Activated B cell treated with CpG ODN at 0.5 μM for 24 hours (primary cell): ENCODE data around the gene USH2A. TPM values are rescaled to one million over a fixed set of nuclear protein-coding genes. Genes with fewer than 3 reads are reported as not detected.

Experiments used
- ATAC-seq: fragments of 200-7000 bp; cut with Tn5 transposase; one replicate; pipeline ENCODE4 v1.10.0; 2021; ENCODE audit warnings: low read depth, mild to moderate bottlenecking, moderate library complexity
- CTCF ChIA-PET: fragments of 350-600 bp; sonication (Branson Sonifier 250); formaldehyde crosslinking; loops from one replicate; lab custom pipeline; 2021; ENCODE audit warnings: antibody characterized with exemption; lab: Charles Lee
- POLR2A ChIA-PET: fragments of 350-600 bp; sonication (Branson Sonifier 250); formaldehyde crosslinking; loops from one replicate; lab custom pipeline; 2021; ENCODE audit warnings: antibody characterized with exemption; lab: Charles Lee
- DNase-seq: peaks from one replicate; pipeline ENCODE4 v3.0.0; 2022
- H3K27ac Mint-ChIP-seq: one replicate; pipeline ENCODE4 v1.8.0; 2020; ENCODE audit warnings: mixed read lengths
- H3K27me3 Mint-ChIP-seq: one replicate; pipeline ENCODE4 v1.8.0; 2021; ENCODE audit warnings: mixed read lengths
- H3K36me3 Mint-ChIP-seq: one replicate; pipeline ENCODE4 v1.8.0; 2021; ENCODE audit warnings: low read depth, mixed read lengths
- H3K4me1 Mint-ChIP-seq: one replicate; pipeline ENCODE4 v1.8.0; 2021; ENCODE audit warnings: mixed read lengths
- H3K4me3 Mint-ChIP-seq: one replicate; pipeline ENCODE4 v1.8.0; 2020; ENCODE audit warnings: mild to moderate bottlenecking, mixed read lengths
- H3K9me3 Mint-ChIP-seq: one replicate; pipeline ENCODE4 v1.8.0; 2020; ENCODE audit warnings: mixed read lengths
- intact Hi-C: fragments of 100-400 bp; cut with micrococcal nuclease; formaldehyde crosslinking; loops from one replicate; pipeline ENCODE4 v1.15.1; 2024
- total RNA-seq: library from RNA; stranded (reverse); gene quantifications from 2 replicates; pipeline ENCODE4 v1.2.3, GENCODE V29; 2022
- TF ChIP-seq, protein P1 (sequence below): fragments of 200-600 bp; IDR thresholded peaks from one replicate; pipeline ENCODE4 v1.8.0; 2022; ENCODE audit warnings: antibody characterized with exemption, mild to moderate bottlenecking

USH2A gene
- total RNA-seq, 1 donor from 2014 or later = not detected

DNA sequence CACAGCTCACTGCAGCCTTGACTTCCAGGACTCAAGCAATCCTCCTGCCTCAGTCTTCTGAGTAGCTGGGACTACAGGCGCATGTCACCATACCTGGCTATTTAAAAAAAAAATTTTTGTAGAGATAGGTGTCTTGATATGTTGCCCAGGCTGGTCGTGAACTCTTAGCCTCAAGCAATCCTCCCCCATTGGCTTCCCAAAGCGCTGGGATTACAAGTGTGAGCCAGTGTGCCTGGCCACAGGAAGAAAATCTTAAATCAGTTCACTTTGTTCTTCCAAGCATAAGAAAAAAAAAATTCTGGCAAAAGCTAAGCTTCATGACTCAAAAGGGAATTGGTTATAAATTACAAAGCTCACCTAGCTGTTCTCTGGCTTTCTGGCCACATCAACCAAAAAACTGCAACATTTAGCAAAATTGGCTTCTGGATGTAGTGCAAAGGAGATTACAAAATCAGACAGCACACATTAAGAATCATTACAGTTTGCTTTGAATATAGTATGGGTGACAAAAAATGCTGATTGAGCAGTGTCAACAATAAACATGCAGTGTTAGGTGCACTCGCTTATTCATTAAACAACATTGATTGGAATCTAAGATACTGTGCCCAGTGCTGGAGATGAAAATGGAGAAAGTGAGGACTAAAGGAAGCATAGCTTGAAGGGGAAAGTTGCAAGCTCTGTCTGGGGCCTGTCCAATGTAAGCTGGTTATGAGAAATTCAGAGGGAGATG lies 779.5 kb downstream of the USH2A start:
- H3K27me3 Mint-ChIP-seq = no peaks in the 10 kb centered on the region
- H3K36me3 Mint-ChIP-seq = no peaks in the 10 kb centered on the region
- no peaks in the 10 kb centered on the region for H3K4me1 Mint-ChIP-seq
- intact Hi-C loops = no loop called here
- H3K4me3 Mint-ChIP-seq = no peak overlapping the region
- ATAC-seq (no peak), DNase-seq (no peak)
- ChIA-PET CTCF (no interaction called here), POLR2A (no interaction called here)
- no peaks in the 10 kb centered on the region for H3K9me3 Mint-ChIP-seq
- TF ChIP-seq, protein P1, sequence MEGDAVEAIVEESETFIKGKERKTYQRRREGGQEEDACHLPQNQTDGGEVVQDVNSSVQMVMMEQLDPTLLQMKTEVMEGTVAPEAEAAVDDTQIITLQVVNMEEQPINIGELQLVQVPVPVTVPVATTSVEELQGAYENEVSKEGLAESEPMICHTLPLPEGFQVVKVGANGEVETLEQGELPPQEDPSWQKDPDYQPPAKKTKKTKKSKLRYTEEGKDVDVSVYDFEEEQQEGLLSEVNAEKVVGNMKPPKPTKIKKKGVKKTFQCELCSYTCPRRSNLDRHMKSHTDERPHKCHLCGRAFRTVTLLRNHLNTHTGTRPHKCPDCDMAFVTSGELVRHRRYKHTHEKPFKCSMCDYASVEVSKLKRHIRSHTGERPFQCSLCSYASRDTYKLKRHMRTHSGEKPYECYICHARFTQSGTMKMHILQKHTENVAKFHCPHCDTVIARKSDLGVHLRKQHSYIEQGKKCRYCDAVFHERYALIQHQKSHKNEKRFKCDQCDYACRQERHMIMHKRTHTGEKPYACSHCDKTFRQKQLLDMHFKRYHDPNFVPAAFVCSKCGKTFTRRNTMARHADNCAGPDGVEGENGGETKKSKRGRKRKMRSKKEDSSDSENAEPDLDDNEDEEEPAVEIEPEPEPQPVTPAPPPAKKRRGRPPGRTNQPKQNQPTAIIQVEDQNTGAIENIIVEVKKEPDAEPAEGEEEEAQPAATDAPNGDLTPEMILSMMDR = no peak
- H3K27ac Mint-ChIP-seq = no peak overlapping the region

DNA sequence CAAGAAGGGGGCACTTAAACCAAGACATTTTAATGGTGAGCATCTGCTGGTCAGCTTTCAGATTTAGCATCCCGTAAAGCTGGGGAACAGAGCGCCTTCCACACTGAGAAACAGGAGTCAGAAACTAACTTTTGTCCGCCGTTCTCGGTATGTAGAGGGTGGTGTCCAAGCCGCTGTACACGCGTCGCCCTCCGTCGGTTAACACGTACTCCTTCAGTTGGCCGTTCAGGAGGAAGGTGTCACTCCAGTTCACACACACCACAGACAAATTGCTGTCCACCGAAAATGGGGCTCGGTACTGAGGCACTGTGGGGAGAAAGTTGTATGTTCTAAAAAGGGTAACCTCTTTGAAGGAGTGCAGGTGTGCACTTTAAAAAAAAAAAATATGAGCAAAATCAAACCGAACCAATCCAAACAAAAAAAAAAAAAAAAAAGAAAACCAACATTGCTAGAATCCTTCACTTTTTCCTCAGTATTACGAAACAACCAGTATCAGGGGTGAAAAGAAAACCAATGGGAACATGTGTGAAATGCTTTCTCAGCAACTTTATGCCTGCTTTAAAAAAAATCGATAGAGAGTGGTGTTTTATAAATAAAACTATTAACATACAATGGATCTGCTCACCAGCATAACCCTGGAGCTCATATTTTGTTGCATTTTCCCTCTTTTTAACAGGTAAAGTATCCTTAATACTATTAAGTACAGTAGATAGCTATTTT lies 782.7 kb downstream of the USH2A start:
- DNase-seq (no peak), ATAC-seq (no peak)
- TF ChIP-seq, protein P1 = no peak
- Mint-ChIP-seq H3K4me3 (no peak overlapping the region), H3K4me1 (no peaks in the 10 kb centered on the region), H3K27me3 (no peaks in the 10 kb centered on the region), H3K27ac (no peak overlapping the region), H3K36me3 (no peaks in the 10 kb centered on the region), H3K9me3 (no peaks in the 10 kb centered on the region)
- intact Hi-C loops = no loop called here
- CTCF ChIA-PET = no interaction called here
- POLR2A ChIA-PET = no interaction called here

DNA sequence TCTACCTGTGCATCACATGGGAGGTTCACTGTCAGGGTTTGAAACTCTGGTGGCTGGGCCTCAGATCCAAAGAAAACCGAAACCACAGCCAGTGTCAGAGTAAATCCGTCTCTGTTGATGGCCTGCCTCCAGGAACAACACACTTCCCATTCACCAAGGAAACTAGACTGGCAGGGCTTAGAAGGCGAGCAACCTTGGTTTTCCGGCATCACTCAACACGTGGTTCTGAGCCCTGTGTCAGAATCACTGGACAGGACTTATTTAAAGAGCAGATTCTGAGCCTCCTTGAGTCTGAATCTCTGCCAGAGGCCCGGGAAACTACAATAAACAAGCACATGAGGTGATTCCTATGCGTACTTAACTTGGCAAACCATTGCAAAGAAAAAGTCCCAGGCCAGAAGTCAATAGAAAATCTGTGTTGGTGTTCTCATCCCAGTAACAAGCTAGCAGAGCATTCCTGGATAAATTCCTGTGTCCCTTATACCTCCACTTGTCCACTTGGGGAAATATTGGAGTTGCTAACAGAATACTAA lies 786.1 kb downstream of the USH2A start:
- Mint-ChIP-seq H3K27ac (no peak overlapping the region), H3K4me3 (no peak overlapping the region), H3K4me1 (no peaks in the 10 kb centered on the region), H3K27me3 (no peaks in the 10 kb centered on the region), H3K9me3 (no peaks in the 10 kb centered on the region), H3K36me3 (no peaks in the 10 kb centered on the region)
- no peak for ATAC-seq
- TF ChIP-seq, protein P1 = no peak
- no peak for DNase-seq
- intact Hi-C loops = no loop called here
- POLR2A ChIA-PET = no interaction called here
- CTCF ChIA-PET = no interaction called here

DNA sequence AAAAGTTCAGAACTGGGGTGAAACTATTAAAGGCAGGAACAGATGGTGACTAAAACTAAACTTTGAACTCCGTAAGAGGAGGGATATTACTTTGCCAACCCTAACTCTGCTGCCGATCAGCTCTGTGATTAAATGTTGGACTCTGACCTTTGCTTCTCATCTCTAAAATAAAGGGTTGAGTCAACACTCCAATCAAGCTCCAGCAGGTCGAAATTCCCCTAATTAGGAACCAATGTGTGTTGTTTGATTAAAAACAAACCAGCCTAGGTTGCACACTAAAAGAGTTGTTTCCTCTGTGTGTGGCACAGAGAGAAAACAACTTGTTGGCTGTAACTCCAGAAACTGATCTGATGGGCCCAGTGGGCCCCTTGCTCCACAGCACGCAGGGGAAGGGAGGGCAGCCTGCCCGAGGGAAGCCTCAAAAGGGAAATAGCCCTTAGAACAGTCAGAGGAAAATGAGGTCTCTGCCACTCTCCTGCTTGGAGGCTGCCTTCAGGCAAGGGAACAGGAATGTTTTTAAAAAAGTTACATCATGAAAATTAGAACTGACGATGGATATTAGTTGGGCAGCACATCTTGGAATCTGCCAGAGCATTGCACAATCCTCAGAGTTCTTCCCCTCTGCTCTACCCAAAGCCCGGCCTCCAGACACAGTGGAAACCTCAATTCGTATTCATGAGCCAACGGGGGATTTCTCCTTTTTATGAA lies 786.8 kb downstream of the USH2A start:
- Mint-ChIP-seq H3K4me1 (no peaks in the 10 kb centered on the region), H3K27ac (no peak overlapping the region), H3K27me3 (no peaks in the 10 kb centered on the region), H3K9me3 (no peaks in the 10 kb centered on the region), H3K36me3 (no peaks in the 10 kb centered on the region), H3K4me3 (no peak overlapping the region)
- CTCF ChIA-PET = no interaction called here
- POLR2A ChIA-PET = no interaction called here
- intact Hi-C loops = no loop called here
- DNase-seq = no peak
- ATAC-seq = no peak
- TF ChIP-seq, protein P1 = no peak

DNA sequence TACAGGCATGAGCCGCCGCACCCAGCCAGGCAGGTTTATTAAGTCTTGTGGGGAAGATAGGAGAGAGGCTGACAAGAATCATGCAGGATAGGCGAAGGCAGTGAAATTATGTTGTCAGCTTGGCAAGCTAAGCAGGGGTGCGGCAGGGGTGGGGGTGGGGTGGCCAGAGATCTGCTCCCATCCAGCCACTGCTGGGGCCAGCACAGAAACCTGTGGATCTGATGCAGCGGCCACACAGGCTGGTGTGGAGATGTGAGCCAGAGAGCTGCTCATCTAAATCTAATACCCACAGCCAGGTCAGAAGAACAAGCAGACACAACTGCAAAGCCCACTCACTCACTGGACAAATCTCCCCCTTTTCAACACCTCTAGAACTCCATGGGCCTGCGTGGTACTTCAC lies 787.4 kb downstream of the USH2A start:
- no peaks in the 10 kb centered on the region for H3K4me1 Mint-ChIP-seq
- ATAC-seq (no peak), DNase-seq (no peak)
- H3K27me3 Mint-ChIP-seq = no peaks in the 10 kb centered on the region
- TF ChIP-seq, protein P1 = no peak
- no peaks in the 10 kb centered on the region for H3K9me3 Mint-ChIP-seq
- ChIA-PET POLR2A (no interaction called here), CTCF (no interaction called here)
- H3K27ac Mint-ChIP-seq = no peak overlapping the region
- no peak overlapping the region for H3K4me3 Mint-ChIP-seq
- H3K36me3 Mint-ChIP-seq = no peaks in the 10 kb centered on the region
- intact Hi-C loops = no loop called here
